Smooth muscle cell (in vitro differentiated cells): ENCODE data around the gene DAAM2. TPM values are rescaled to one million over a fixed set of nuclear protein-coding genes. Genes with fewer than 3 reads are reported as not detected.

Experiments
- DNase-seq: peaks from one replicate; lab custom pipeline; 2025; ENCODE audit not compliant: unreplicated experiment; lab: John Stamatoyannopoulos, UW
- H2AFZ ChIP-seq: fragments of 200-600 bp; sonication (generic); 2 replicates; pipeline ENCODE4 v1.6.0; 2016; ENCODE audit warnings: antibody characterized with exemption, low read depth, mild to moderate bottlenecking
- H3F3A ChIP-seq: fragments of 200-600 bp; sonication (generic); 2 replicates; pipeline ENCODE4 v1.6.0; 2017; ENCODE audit warnings: antibody characterized with exemption, low read depth
- H3K27ac ChIP-seq: fragments of 200-600 bp; sonication (generic); 2 replicates; pipeline ENCODE4 v1.5.1; 2016; ENCODE audit warnings: low read depth, mild to moderate bottlenecking
- H3K27me3 ChIP-seq: fragments of 200-600 bp; sonication (generic); 2 replicates; pipeline ENCODE4 v1.6.1; 2016; ENCODE audit warnings: low read depth, mild to moderate bottlenecking
- H3K36me3 ChIP-seq: fragments of 200-600 bp; sonication (generic); 2 replicates; pipeline ENCODE4 v1.5.1; 2016; ENCODE audit warnings: low read depth
- H3K4me1 ChIP-seq: fragments of 200-600 bp; sonication (generic); 2 replicates; pipeline ENCODE4 v1.5.1; 2016; ENCODE audit warnings: low read depth
- H3K4me2 ChIP-seq: fragments of 200-600 bp; sonication (generic); 2 replicates; pipeline ENCODE4 v1.6.0; 2016; ENCODE audit warnings: mild to moderate bottlenecking
- H3K4me3 ChIP-seq: fragments of 200-600 bp; sonication (generic); 2 replicates; pipeline ENCODE4 v1.5.1; 2016; ENCODE audit warnings: mild to moderate bottlenecking
- H3K79me2 ChIP-seq: fragments of 200-600 bp; sonication (generic); 2 replicates; pipeline ENCODE4 v1.6.0; 2016; ENCODE audit warnings: low read depth, mild to moderate bottlenecking
- H3K9ac ChIP-seq: fragments of 200-600 bp; sonication (generic); 2 replicates; pipeline ENCODE4 v1.6.0; 2016; ENCODE audit warnings: low read depth
- H3K9me3 ChIP-seq: fragments of 200-600 bp; sonication (generic); replicated peaks from 2 replicates; pipeline ENCODE4 v1.5.1; 2016; ENCODE audit warnings: low read depth
- H4K20me1 ChIP-seq: fragments of 200-600 bp; sonication (generic); 2 replicates; pipeline ENCODE4 v1.6.0; 2016; ENCODE audit warnings: low read depth
- CTCF ChIP-seq: fragments of 200-600 bp; sonication (generic); IDR thresholded peaks from 2 replicates; pipeline ENCODE4 v1.5.1; 2017; ENCODE audit warnings: borderline replicate concordance, mild to moderate bottlenecking, antibody characterized with exemption; ENCODE audit not compliant: insufficient read depth, poor library complexity, severe bottlenecking
- WGBS: methylation state at CpG from one replicate; pipeline ENCODE4 v1.1.7; 2016; ENCODE audit warnings: low lambda C conversion rate; 5-methylcytosine and 5-hydroxymethylcytosine counted together
- polyA plus RNA-seq: library from polyadenylated mRNA; unstranded; fragments of >200 nt; fragmentation: Nextera tagmentation; extraction: Ambion mirVana; gene quantifications from 2 replicates; pipeline ENCODE4 v1.2.1, GENCODE V29; 2016
- total RNA-seq: library from RNA; depleted of rRNA; stranded (reverse); fragments of >200 nt; gene quantifications from 2 replicates; pipeline ENCODE4 v1.2.3, GENCODE V29; 2014

Gene DAAM2
- total and polyA plus RNA-seq, 2 experiments from 2014 or later, result 26.5 to 29.8 TPM

GRCh38 chr6:39922821-39923220 lies 130.6 kb downstream of the DAAM2 start:
- no peak for DNase-seq

GRCh38 chr6:39923394-39923793 lies 131.2 kb downstream of the DAAM2 start:
- no peaks in the 10 kb centered on the region for H3F3A ChIP-seq
- no peak for TF ChIP-seq CTCF
- H3K4me1 ChIP-seq, result no peaks in the 10 kb centered on the region
- H4K20me1 ChIP-seq, result no peaks in the 10 kb centered on the region
- no peaks in the 10 kb centered on the region for H3K9me3 ChIP-seq
- H3K79me2 ChIP-seq, result no peaks in the 10 kb centered on the region
- no peak overlapping the region for H3K9ac ChIP-seq
- H3K36me3 ChIP-seq, result no peaks in the 10 kb centered on the region
- WGBS, result 99% methylated on average over 5 of the region's 5 CpGs
- H3K27me3 ChIP-seq, result no peaks in the 10 kb centered on the region
- DNase-seq, result no peak
- H3K27ac ChIP-seq, result no peak overlapping the region
- no peak overlapping the region for H3K4me2 ChIP-seq
- no peak overlapping the region for H2AFZ ChIP-seq
- no peak overlapping the region for H3K4me3 ChIP-seq

More at GRCh38 chr6:39922821-39923220, 130.6 kb downstream of the DAAM2 start:
- Histone ChIP-seq H3K36me3 (no peaks in the 10 kb centered on the region), H2AFZ (no peak overlapping the region), H3F3A (no peaks in the 10 kb centered on the region), H3K9ac (no peak overlapping the region), H3K27me3 (no peaks in the 10 kb centered on the region), H3K4me1 (no peaks in the 10 kb centered on the region), H3K4me3 (no peak overlapping the region), H3K27ac (no peak overlapping the region), H3K9me3 (no peaks in the 10 kb centered on the region), H4K20me1 (no peaks in the 10 kb centered on the region), H3K79me2 (no peaks in the 10 kb centered on the region), H3K4me2 (no peak overlapping the region)
- no peak for TF ChIP-seq CTCF
- WGBS, result 92% methylated on average over 5 of the region's 5 CpGs

- Histone ChIP-seq H3F3A (no peaks in the 10 kb centered on the region), H4K20me1 (no peaks in the 10 kb centered on the region), H3K27me3 (no peaks in the 10 kb centered on the region), H3K4me2 (no peak overlapping the region), H3K36me3 (no peaks in the 10 kb centered on the region), H3K4me1 (no peaks in the 10 kb centered on the region), H3K9ac (no peak overlapping the region), H3K79me2 (no peaks in the 10 kb centered on the region), H3K4me3 (no peak overlapping the region), H3K9me3 (no peaks in the 10 kb centered on the region), H2AFZ (no peak overlapping the region), H3K27ac (no peak overlapping the region)
- no peak for DNase-seq
- 76% methylated on average over 6 of the region's 6 CpGs for WGBS
- TF ChIP-seq CTCF, result no peak
These were observed 131.7 kb downstream of the DAAM2 start for GRCh38 chr6:39923861-39924260.

GRCh38 chr6:39924283-39924682 lies 132.1 kb downstream of the DAAM2 start:
- Histone ChIP-seq H3K9me3 (no peaks in the 10 kb centered on the region), H3K27me3 (no peaks in the 10 kb centered on the region), H4K20me1 (no peaks in the 10 kb centered on the region), H3K4me2 (no peak overlapping the region), H3K9ac (no peak overlapping the region), H3F3A (no peaks in the 10 kb centered on the region), H3K36me3 (no peaks in the 10 kb centered on the region), H3K4me1 (no peaks in the 10 kb centered on the region), H3K27ac (no peak overlapping the region), H2AFZ (no peak overlapping the region), H3K4me3 (no peak overlapping the region), H3K79me2 (no peaks in the 10 kb centered on the region)
- WGBS, result 85% methylated on average over 6 of the region's 6 CpGs
- no peak for TF ChIP-seq CTCF
- DNase-seq, result no peak
